GM18498 (cell line): Measurements from ENCODE around the gene ZNF638.

Source experiments
- ATAC-seq: cut with Tn5 transposase; IDR thresholded peaks from one replicate; pipeline ENCODE4 v1.9.1; 2021; ENCODE audit warnings: mild to moderate bottlenecking, moderate library complexity; ENCODE audit not compliant: unreplicated experiment

The ZNF638 gene

GRCh38 chr2:71454221-71455010 is 122.8 kb downstream of the ZNF638 start:
- no peak for ATAC-seq

- no peak for ATAC-seq
Observed at GRCh38 chr2:71455011-71455740, 123.6 kb downstream of the ZNF638 start.

- ATAC-seq, result no peak
Observed at GRCh38 chr2:71455741-71456569, 124.4 kb downstream of the ZNF638 start.

- no peak for ATAC-seq
Observed at GRCh38 chr2:71456617-71457016, 125.0 kb downstream of the ZNF638 start.

GRCh38 chr2:71457123-71457915 is 125.7 kb downstream of the ZNF638 start:
- ATAC-seq, result no peak

GRCh38 chr2:71457923-71458322 is 126.3 kb downstream of the ZNF638 start:
- ATAC-seq, result no peak

- no peak for ATAC-seq
Observed at GRCh38 chr2:71458413-71459083, 127.0 kb downstream of the ZNF638 start.

GRCh38 chr2:71459084-71459431 is 127.5 kb downstream of the ZNF638 start:
- no peak for ATAC-seq

GRCh38 chr2:71460056-71460455 is 128.5 kb downstream of the ZNF638 start:
- no peak for ATAC-seq

GRCh38 chr2:71460595-71461303 is 129.2 kb downstream of the ZNF638 start:
- ATAC-seq, result no peak

- no peak for ATAC-seq
Observed at GRCh38 chr2:71461304-71461671, 129.7 kb downstream of the ZNF638 start.

GRCh38 chr2:71462056-71462605 is 130.5 kb downstream of the ZNF638 start:
- no peak for ATAC-seq

- ATAC-seq, result no peak
Observed at GRCh38 chr2:71462641-71463341, 131.2 kb downstream of the ZNF638 start.

GRCh38 chr2:71463342-71463654 is 131.7 kb downstream of the ZNF638 start:
- no peak for ATAC-seq

GRCh38 chr2:71464389-71464788 is 132.8 kb downstream of the ZNF638 start:
- no peak for ATAC-seq

- no peak for ATAC-seq
Observed at GRCh38 chr2:71465356-71465755, 133.8 kb downstream of the ZNF638 start.

GRCh38 chr2:71465961-71466300 is 134.3 kb downstream of the ZNF638 start:
- ATAC-seq, result no peak

- ATAC-seq, result no peak
Observed at GRCh38 chr2:71466301-71467179, 135.0 kb downstream of the ZNF638 start.
